DND-41 (cell line): ENCODE measurements around the gene MCM6.

Experiments used
- CTCF ChIP-seq: IDR thresholded peaks from 2 replicates; pipeline ENCODE4 v1.5.1; 2012; ENCODE audit warnings: borderline replicate concordance, low read length, moderate library complexity, mild to moderate bottlenecking; ENCODE audit not compliant: poor library complexity, severe bottlenecking; ENCODE audit errors: extremely low read depth
- EZH2 ChIP-seq: IDR thresholded peaks from 3 replicates; pipeline ENCODE4 v1.6.1; 2012; ENCODE audit warnings: borderline replicate concordance, low read depth, mild to moderate bottlenecking, moderate library complexity, low read length, inconsistent platforms; ENCODE audit not compliant: severe bottlenecking

DNA sequence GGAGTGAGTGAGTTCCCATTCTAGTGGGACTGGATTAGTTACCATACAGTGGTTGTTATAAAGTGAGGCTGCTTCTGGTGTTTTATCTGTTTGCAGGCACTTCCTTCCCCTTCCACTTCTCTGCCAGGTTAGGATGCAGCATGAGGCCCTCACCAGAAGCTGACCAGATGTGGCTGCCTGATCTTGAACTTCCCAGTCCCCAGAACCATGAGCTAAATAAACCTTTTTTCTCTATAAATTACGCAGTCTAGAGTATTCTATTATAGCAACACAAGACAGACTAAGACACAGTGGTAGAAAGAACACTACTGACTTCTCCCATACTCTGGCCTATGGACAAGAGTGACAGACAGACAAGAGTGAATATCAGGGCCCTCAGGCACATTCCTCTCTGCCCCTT is 53.4 kb downstream of the MCM6 start:
- TF ChIP-seq CTCF (no peak), EZH2 (no peak)
